Ishikawa (cell line): ENCODE data around the gene BPIFA1.

ENCODE experiments used
- CEBPB ChIP-seq: IDR thresholded peaks from 2 replicates; pipeline ENCODE4 v1.6.1; 2012
- CREB1 ChIP-seq: IDR thresholded peaks from 2 replicates; pipeline ENCODE4 v1.6.1; 2012; ENCODE audit warnings: low read depth
- EP300 ChIP-seq: IDR thresholded peaks from 2 replicates; pipeline ENCODE4 v1.6.1; 2012; ENCODE audit warnings: borderline replicate concordance
- FOXM1 ChIP-seq: IDR thresholded peaks from 2 replicates; pipeline ENCODE4 v1.6.1; 2012; ENCODE audit warnings: low read depth, borderline replicate concordance
- TAF1 ChIP-seq: IDR thresholded peaks from 2 replicates; pipeline ENCODE4 v1.6.1; 2012; ENCODE audit warnings: low read depth, mild to moderate bottlenecking
- TF ChIP-seq, protein P1 (sequence below): IDR thresholded peaks from 2 replicates; pipeline ENCODE4 v1.6.1; 2012
- TF ChIP-seq, protein P2 (sequence below): IDR thresholded peaks from 2 replicates; pipeline ENCODE4 v1.6.1; 2012

DNA sequence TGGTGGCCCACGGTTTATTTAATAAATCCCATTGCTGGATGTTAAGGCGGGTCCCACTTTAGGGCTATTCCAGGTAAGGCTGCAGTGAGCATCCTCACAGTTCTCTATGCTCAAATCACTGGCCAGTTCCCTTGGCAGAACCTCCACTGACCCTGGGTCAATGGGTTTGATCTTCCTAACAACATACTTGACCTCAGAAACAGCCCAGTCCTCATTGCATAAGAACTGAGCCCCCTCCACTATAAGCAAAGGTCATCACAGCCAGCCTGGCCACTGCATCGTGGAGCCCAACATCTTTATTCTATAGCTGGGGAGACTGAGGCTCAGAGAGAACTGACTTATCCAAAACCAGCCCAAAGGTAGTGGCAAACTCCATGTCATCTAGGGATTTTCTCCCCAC is 42.9 kb downstream of the BPIFA1 start:
- TF ChIP-seq CREB1, result no peak
- TF ChIP-seq, protein P1, sequence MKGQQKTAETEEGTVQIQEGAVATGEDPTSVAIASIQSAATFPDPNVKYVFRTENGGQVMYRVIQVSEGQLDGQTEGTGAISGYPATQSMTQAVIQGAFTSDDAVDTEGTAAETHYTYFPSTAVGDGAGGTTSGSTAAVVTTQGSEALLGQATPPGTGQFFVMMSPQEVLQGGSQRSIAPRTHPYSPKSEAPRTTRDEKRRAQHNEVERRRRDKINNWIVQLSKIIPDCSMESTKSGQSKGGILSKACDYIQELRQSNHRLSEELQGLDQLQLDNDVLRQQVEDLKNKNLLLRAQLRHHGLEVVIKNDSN, result no peak
- TF ChIP-seq TAF1, result no peak
- no peak for TF ChIP-seq FOXM1
- no peak for TF ChIP-seq CEBPB
- no peak for TF ChIP-seq EP300
- TF ChIP-seq, protein P2, sequence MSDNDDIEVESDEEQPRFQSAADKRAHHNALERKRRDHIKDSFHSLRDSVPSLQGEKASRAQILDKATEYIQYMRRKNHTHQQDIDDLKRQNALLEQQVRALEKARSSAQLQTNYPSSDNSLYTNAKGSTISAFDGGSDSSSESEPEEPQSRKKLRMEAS, result no peak
